Stimulated activated naive CD8-positive, alpha-beta T cell treated with anti-CD3 and anti-CD28 coated beads, Interleukin-15, amount 100 ng/mL, for 72 hours (primary cell): Measurements from ENCODE around the gene FRY.

Source experiments
- ATAC-seq: fragments of 150-1000 bp; cut with Tn5 transposase; 2 replicates; pipeline ENCODE4 v1.10.0; 2021; ENCODE audit warnings: mild to moderate bottlenecking, moderate library complexity
- DNase-seq, 2 donors: peaks; one replicate each; pipeline ENCODE4 v3.0.0; 2021 to 2022
- H3K27ac Mint-ChIP-seq, 2 donors: one replicate each; pipeline ENCODE4 v1.8.0; 2022; ENCODE audit warnings: mild to moderate bottlenecking in 2 of 2, mixed read lengths in 2 of 2, moderate library complexity in 2 of 2
- H3K27me3 Mint-ChIP-seq: one replicate; pipeline ENCODE4 v1.8.0; 2022; ENCODE audit warnings: mixed read lengths
- H3K4me1 Mint-ChIP-seq: one replicate; pipeline ENCODE4 v1.8.0; 2022; ENCODE audit warnings: mild to moderate bottlenecking, mixed read lengths
- H3K4me3 Mint-ChIP-seq, 2 donors: one replicate each; pipeline ENCODE4 v1.8.0; 2022; ENCODE audit warnings: mild to moderate bottlenecking in 2 of 2, mixed read lengths in 2 of 2, moderate library complexity in 1 of 2
- H3K9me3 Mint-ChIP-seq, 2 donors: one replicate each; pipeline ENCODE4 v1.8.0; 2022; ENCODE audit warnings: mixed read lengths in 2 of 2

FRY gene

DNA sequence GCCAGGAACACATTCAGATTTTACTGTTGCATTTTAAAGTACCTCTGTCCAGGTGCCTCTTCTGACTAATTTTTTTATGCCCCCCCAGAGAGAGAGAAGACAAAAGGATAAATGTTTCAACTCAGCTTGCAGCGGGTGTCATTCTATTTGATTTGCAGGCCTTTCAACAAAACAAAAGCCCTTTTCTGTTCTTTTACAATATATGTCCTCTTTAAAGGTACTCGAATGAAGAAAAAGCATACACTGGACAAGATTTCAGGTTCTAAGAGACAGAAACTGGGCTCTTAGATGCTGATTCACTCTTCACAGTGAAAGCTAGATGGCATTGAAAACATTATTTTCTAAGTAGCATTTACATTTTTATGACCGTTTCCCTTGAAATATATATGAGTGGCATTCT is 2.9 kb upstream of the FRY start:
- no peaks in the 10 kb centered on the region for H3K9me3 Mint-ChIP-seq
- H3K4me1 Mint-ChIP-seq = peaks cover 13% of the 10 kb centered on the region
- H3K4me3 Mint-ChIP-seq = no peak overlapping the region
- H3K27ac Mint-ChIP-seq = no peak overlapping the region
- no peak for ATAC-seq
- peaks cover 7% of the 10 kb centered on the region for H3K27me3 Mint-ChIP-seq
- DNase-seq = no peak

DNA sequence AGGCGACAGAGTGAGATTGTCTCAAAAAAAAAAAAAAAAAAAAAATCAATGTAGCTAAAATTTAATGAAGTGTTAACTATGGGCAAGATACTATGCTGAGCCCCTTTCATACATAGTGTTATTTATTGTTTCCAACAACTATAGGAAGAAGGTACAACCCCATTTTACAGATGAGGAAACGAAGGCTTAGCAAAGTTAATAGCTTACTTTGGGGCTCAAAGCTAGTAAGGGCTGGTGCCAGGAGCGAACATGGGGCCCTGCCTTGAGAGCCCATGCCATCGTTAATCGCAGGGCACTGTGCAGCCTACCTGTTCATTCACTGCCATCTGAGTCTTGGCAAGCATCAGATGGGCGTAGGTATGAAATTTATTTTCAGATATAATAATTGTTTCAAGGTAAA is 1.9 kb upstream of the FRY start:
- Mint-ChIP-seq H3K27me3 (peaks cover 11% of the 10 kb centered on the region), H3K4me1 (peaks cover 13% of the 10 kb centered on the region), H3K9me3 (no peaks in the 10 kb centered on the region), H3K27ac (no peak overlapping the region), H3K4me3 (no peak overlapping the region)
- DNase-seq = no peak
- ATAC-seq = no peak

DNA sequence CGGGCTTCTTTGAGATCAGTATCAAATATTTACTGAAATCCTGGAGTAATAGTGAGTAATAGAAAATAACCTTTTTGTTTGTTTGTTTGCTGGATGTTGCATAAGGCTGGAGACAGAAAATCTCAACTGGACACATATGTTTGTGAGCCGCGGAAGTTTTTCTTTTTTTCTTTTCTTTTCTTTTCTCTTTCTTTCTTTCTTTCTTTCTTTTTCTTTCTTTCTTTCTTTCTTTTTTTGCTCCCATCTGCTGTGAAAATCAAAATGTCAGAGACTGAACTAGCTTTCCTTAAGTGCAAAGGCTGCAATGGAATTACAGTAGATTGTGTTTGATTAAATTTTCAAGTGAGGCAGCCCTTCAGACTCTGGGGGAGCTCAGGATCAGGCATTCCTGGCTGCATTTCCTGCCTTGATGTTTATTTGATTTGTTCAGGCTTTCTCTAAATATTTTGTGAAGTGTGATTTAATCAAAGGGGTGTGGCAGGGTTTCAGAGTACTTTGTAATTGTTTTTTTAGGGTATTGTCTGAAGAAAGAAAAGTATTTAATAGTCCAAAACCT is 319 bp downstream of the FRY start:
- peak overlapping the region; percentile 77 to 94 for H3K27ac Mint-ChIP-seq
- peaks cover 20% of the 10 kb centered on the region for H3K4me1 Mint-ChIP-seq
- peak overlapping the region; percentile 69 to 85 for H3K4me3 Mint-ChIP-seq
- ATAC-seq (no peak), DNase-seq (no peak)
- peaks cover 15% of the 10 kb centered on the region for H3K27me3 Mint-ChIP-seq
- no peaks in the 10 kb centered on the region for H3K9me3 Mint-ChIP-seq

DNA sequence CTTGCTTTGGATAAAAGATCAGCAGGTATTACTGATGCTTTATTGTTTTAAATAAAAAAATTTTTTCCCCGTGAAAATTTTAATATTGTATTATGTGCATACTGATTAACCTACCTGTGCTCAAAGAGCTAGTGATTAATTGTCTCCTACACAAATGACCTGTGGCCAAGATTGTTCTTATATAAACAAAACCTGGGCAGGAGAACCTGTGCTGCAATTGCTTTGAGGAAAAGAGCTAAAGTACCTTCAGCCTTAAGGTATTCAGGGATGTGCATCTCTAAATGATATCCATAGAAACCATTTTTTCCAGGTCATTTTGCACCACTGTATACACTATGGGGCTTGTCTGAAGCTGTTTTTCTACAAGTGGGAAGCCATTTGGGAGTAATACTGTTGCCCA is 1.2 kb downstream of the FRY start:
- Mint-ChIP-seq H3K4me1 (peaks cover 21% of the 10 kb centered on the region), H3K4me3 (no peak overlapping the region), H3K27ac (no peak overlapping the region), H3K9me3 (no peaks in the 10 kb centered on the region), H3K27me3 (peaks cover 15% of the 10 kb centered on the region)
- no peak for DNase-seq
- ATAC-seq = no peak

DNA sequence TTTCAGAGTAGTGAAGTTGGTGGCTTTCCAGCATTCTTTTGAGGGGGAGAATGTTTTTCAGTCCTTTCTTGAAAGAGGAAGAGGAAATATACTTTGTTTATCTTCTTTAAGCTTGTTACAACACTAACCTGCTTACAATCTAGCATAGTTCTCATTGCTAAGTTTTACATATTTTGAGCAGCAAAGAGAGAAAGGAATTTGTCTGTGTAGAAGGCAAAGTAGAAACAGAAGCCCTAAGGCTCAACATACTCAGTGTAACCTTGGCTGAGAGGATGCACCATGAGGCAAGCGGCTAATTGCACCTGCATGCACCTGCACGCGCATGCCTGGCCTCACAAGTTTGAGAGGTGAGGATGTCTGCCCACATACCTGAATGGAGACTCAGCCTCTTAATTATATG is 2.2 kb downstream of the FRY start:
- DNase-seq = no peak
- H3K4me3 Mint-ChIP-seq = no peak overlapping the region
- peaks cover 15% of the 10 kb centered on the region for H3K27me3 Mint-ChIP-seq
- H3K9me3 Mint-ChIP-seq = no peaks in the 10 kb centered on the region
- no peak overlapping the region for H3K27ac Mint-ChIP-seq
- ATAC-seq = no peak
- peaks cover 21% of the 10 kb centered on the region for H3K4me1 Mint-ChIP-seq

DNA sequence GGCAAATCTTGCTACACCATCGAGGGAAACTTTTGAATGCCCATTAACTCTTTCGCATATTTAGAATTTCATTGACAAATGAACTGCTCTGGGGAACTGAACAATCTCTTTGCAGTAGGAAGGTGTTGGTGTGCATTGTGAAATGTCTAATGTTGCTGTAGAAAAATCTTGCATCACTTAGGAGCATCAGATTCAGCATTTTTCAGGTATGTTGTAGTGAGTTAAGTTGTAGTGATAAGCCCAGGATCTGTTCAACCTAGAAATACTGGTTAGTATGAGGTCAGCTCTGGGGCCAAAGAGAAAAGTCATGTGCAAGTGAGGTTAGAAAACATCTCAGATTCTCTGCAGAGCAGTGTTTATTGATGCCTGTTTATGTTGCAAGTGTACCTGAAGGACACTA is 4.1 kb downstream of the FRY start:
- Mint-ChIP-seq H3K27me3 (peaks cover 15% of the 10 kb centered on the region), H3K4me3 (no peak overlapping the region), H3K9me3 (no peaks in the 10 kb centered on the region), H3K27ac (no peak overlapping the region), H3K4me1 (peaks cover 18% of the 10 kb centered on the region)
- DNase-seq = no peak
- ATAC-seq = no peak

DNA sequence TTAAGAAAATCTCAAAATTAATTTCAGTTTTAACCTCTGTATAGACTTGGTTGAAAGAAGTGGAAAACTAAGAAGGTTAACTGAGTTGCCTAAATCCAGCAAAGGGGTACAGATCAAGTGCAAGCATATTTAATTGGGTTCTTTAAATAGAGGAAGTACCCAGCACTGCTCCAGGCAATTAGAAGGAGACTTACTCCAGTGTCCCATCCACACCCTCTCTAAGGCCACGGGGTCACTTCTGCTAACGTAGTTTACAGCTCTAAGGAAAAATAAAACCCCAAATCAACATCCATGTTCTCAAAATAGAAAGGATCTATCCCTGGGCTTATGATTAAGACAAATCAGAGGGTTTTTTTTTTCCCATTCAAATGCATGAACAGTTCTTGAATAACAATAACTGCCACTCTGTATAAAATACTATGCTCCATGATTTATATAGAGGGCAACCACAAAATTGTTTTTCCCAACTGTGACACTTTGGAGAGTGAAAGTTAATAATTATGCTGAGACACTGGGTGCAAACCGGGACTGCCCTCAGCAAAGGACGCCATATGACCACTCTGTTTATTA is 4.6 kb downstream of the FRY start:
- peaks cover 14% of the 10 kb centered on the region for H3K4me1 Mint-ChIP-seq
- no peak overlapping the region for H3K27ac Mint-ChIP-seq
- H3K9me3 Mint-ChIP-seq = no peaks in the 10 kb centered on the region
- peaks cover 15% of the 10 kb centered on the region for H3K27me3 Mint-ChIP-seq
- DNase-seq = no peak
- peak overlapping the region in 1 of 2 donors; percentile 27 for H3K4me3 Mint-ChIP-seq
- no peak for ATAC-seq

DNA sequence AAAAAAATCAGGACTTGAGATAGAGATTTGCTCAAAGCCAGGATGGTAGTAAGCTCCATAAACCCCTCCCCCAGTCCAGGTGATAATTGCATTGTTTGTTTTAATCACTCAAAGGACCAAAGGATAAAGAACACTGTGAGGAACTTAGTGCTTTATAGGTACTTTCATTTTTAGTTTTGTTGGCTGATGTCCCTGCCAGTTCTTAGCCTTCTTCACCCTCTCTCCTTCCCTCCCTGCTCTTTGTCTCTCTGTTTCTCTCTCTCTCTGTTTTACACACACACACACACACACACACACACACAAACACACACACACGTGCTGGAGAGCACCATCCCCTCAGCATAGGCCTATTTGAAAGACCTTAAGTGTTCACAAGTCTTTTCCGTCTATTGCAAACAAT is 5.2 kb downstream of the FRY start:
- Mint-ChIP-seq H3K9me3 (no peaks in the 10 kb centered on the region), H3K4me3 (peak overlapping the region in 1 of 2 donors; percentile 27), H3K4me1 (peaks cover 12% of the 10 kb centered on the region), H3K27me3 (peaks cover 15% of the 10 kb centered on the region), H3K27ac (no peak overlapping the region)
- DNase-seq (no peak), ATAC-seq (no peak)

DNA sequence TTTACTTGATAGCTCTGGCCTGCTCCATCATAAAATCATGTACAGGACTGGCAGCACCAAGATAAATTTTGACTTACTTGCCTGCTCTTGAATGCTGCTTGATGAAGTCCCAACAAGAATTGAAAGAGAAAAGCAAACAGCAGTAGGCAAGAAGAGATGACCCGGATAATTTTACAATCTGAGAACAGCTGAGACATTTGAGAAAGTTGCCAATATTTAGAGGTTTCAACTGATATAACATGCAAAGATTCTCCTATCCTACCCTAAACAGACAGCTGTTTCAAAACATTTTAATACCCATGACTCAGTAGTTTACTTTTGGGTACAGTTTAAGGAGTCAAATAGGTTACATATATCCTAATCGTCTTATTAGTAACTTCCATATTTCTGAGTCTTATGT is 5.9 kb downstream of the FRY start:
- no peak overlapping the region for H3K4me3 Mint-ChIP-seq
- DNase-seq = no peak
- no peak for ATAC-seq
- peaks cover 8% of the 10 kb centered on the region for H3K4me1 Mint-ChIP-seq
- no peak overlapping the region for H3K27ac Mint-ChIP-seq
- no peaks in the 10 kb centered on the region for H3K9me3 Mint-ChIP-seq
- peaks cover 15% of the 10 kb centered on the region for H3K27me3 Mint-ChIP-seq

DNA sequence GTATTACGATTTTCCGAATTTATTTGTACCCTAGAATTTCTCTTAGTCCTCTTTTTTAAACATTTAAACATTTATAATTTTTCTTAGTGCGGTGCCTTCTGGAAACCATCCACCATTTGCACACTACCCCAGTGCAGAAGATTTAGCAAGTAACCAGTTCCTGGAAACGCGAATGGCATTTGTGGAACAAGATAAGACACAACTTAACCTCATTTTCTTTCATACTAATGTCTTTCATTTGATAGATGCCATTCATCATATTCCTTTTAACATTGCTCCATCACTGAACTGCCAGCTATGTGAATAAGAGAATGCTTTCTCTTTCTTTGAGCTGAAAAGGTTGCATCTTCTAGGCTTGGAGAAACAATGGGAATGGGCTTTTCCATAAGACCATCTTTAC is 6.8 kb downstream of the FRY start:
- no peak overlapping the region for H3K4me3 Mint-ChIP-seq
- peaks cover 8% of the 10 kb centered on the region for H3K4me1 Mint-ChIP-seq
- no peak overlapping the region for H3K27ac Mint-ChIP-seq

DNA sequence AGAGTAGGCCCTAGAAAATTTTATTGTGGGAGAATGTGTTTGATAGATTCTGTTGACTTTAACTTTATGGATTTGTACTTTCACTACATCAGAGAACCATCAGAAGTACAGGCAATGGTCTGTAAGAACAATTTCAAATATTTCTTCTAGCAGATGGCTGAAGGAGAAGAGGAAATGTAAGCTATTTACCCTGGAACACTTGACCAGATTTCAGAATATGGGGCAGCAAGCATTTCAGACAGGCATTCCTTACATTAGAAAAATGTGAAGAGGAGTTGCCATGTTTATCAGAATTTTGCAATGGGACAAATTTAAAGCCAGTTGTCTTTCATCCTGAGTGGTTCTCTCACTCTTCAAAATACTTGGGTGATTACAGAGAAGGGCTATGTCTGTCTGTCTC is 7.5 kb downstream of the FRY start:
- DNase-seq = no peak
- no peak for ATAC-seq
- peaks cover 8% of the 10 kb centered on the region for H3K27me3 Mint-ChIP-seq
- H3K27ac Mint-ChIP-seq = no peak overlapping the region
- no peak overlapping the region for H3K4me3 Mint-ChIP-seq
- H3K9me3 Mint-ChIP-seq = peaks cover 0 to 6% of the 10 kb centered on the region in 2 donors
- peaks cover 8% of the 10 kb centered on the region for H3K4me1 Mint-ChIP-seq

More for the DNA sequence above, 6.8 kb downstream of the FRY start:
- peaks cover 0 to 6% of the 10 kb centered on the region in 2 donors for H3K9me3 Mint-ChIP-seq
- DNase-seq (no peak), ATAC-seq (no peak)
- H3K27me3 Mint-ChIP-seq = peaks cover 8% of the 10 kb centered on the region

DNA sequence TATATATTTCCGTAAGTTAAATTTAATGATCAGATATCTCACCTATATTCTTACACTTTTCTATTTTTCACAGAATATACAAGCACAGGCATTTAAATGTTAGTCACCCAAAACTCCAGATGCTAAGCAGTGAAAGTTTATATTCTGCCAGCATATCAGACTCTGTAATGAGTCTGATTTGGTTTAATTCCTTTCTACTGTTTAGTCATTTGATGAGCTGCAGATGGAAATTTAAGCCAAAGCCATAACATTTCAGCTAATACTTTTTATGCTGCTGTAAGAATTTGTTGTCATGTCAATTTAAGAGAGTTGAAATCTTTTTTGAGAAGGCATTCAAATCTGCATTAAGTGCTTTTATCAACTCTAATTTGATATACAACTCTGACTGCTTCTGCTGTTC is 8.0 kb downstream of the FRY start:
- no peak for ATAC-seq

DNA sequence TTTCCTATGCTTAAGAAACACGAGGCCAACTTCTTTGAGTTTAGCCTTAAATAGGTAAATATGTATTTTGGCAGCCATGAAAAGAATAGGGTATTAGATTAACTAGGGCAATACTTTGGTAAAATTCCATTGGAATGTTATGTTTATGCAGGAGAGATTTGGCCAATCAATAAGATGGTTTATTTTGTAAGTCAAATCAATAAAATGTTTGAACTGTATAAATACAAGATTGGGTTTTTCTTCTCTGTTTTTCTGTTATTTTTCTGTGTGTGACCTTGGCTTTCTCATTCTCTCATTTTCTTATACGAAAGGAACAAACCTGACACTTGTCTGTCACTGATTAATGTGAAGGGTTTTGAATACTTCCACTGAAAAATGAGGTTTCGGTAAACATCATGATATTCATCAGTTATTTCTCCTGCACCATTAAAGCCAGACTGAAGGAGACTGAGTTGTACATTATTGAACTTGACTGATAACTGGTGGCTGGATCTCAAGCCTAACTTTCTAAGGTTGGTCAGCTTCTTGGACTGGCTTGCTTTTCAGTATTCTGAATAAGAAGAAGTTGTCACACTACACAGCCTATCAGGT is 8.6 kb downstream of the FRY start:
- Mint-ChIP-seq H3K27ac (no peak overlapping the region), H3K27me3 (no peaks in the 10 kb centered on the region), H3K4me3 (no peak overlapping the region), H3K4me1 (peaks cover 8% of the 10 kb centered on the region), H3K9me3 (peaks cover 0 to 6% of the 10 kb centered on the region in 2 donors)
- no peak for ATAC-seq
- no peak for DNase-seq

More for the DNA sequence above, 8.0 kb downstream of the FRY start:
- H3K27ac Mint-ChIP-seq = peak overlapping the region in 1 of 2 donors; percentile 16
- H3K9me3 Mint-ChIP-seq = peaks cover 0 to 6% of the 10 kb centered on the region in 2 donors
- DNase-seq = no peak
- H3K27me3 Mint-ChIP-seq = peaks cover 5% of the 10 kb centered on the region
- H3K4me1 Mint-ChIP-seq = peaks cover 8% of the 10 kb centered on the region
- no peak overlapping the region for H3K4me3 Mint-ChIP-seq

DNA sequence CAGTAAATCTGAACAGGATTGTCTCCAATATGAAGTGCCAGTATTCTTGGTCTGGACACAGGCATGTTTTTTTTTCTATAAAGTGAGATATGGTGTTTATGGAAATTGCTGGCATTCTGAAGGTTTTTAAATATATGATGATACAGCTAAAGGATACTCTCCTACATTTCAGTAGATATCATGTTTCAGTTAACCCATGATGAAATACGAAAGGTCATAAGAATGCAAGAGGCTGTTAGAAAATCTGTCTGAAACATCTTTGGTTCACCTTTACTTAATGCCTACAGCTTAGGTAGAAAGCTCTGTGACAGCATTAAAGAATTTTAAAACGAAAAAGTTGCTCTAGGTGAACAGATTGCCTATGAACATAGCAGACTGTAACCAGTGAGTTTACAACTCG is 9.1 kb downstream of the FRY start:
- Mint-ChIP-seq H3K27ac (no peak overlapping the region), H3K27me3 (no peaks in the 10 kb centered on the region), H3K4me1 (peaks cover 8% of the 10 kb centered on the region), H3K9me3 (peaks cover 0 to 6% of the 10 kb centered on the region in 2 donors), H3K4me3 (no peak overlapping the region)
- no peak for ATAC-seq
- no peak for DNase-seq

DNA sequence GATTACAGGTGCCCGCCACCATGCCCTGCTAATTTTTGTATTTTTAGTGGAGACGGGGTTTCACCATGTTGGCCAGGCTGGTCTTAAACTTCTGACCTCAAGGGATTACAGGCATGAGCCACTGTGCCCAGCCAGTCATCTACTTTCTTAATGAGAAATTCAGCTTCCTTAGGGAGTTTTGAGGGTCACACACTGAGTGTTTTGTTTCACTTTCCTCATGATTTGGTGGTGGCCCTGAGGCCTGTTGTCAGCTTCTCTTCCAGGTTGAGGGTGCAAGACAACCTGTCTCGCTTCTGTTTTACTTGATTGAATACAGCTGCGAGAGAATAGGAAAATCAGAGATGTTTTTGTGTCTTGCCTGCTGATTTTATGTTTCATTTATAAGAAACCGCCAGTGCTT is 9.9 kb downstream of the FRY start:
- no peak for ATAC-seq
- no peak for DNase-seq
- Mint-ChIP-seq H3K4me3 (no peak overlapping the region), H3K4me1 (peaks cover 11% of the 10 kb centered on the region), H3K27me3 (no peaks in the 10 kb centered on the region), H3K9me3 (peaks cover 0 to 6% of the 10 kb centered on the region in 2 donors), H3K27ac (no peak overlapping the region)

DNA sequence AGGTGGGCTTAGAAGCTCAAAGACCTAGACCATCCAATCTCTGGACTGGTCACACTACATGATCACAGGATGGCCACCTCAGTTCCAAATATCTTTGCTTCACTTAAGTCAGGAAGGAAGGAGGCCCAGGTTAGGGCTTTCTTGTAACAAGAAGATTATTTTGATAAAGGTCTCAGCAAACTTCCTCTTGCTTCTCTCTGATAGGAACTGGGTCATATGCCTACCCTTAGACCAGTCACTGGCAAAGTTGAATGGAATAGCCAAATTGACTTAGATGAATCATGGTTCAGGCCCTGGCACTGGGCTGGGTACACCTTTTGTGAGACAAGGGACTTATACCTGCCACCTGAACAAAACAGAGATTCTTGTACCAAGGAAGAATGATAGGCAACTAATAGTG is 11.0 kb downstream of the FRY start:
- Mint-ChIP-seq H3K4me1 (peaks cover 11% of the 10 kb centered on the region), H3K27ac (peak overlapping the region in 1 of 2 donors; percentile 16), H3K4me3 (no peak overlapping the region), H3K27me3 (no peaks in the 10 kb centered on the region), H3K9me3 (peaks cover 0 to 6% of the 10 kb centered on the region in 2 donors)
- no peak for ATAC-seq
- no peak for DNase-seq

DNA sequence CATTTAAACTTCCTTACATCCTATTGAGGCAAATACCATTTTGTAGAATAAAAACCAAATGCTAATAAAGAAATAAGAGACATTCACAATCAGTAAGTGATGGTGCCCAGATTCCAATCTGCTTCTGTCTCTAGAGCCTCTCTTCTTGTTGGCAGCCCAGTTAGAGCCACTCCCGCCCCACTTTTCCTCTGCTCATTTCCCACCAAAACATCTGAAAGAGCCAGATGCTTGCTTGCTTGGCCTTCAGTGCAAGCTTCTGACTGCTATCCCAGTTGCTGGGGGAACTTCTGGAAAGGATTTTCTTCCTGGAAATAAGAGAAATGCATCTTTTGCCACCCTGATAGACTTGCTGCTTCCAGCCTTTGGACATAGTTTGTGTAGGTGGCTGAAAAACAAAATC is 12.9 kb downstream of the FRY start:
- Mint-ChIP-seq H3K9me3 (peaks cover 0 to 12% of the 10 kb centered on the region in 2 donors), H3K27ac (no peak overlapping the region), H3K4me3 (no peak overlapping the region), H3K27me3 (no peaks in the 10 kb centered on the region), H3K4me1 (peaks cover 26% of the 10 kb centered on the region)
- ATAC-seq (no peak), DNase-seq (no peak)
